HG03175 (cell line): ENCODE data around the gene TULP4.
"Not testable (repeated sequence)": the region's sequence is repeated elsewhere in the genome, so short reads cannot be mapped to it uniquely, and the experiment has no call there.

Experiments used
- ATAC-seq: cut with Tn5 transposase; IDR thresholded peaks from one replicate; pipeline ENCODE4 v1.9.1; 2021; ENCODE audit warnings: mild to moderate bottlenecking, moderate library complexity; ENCODE audit not compliant: unreplicated experiment

Gene TULP4

GRCh38 chr6:158292016-158292415 lies 20.2 kb upstream of the TULP4 start:
- no peak for ATAC-seq

GRCh38 chr6:158293122-158293521 lies 19.1 kb upstream of the TULP4 start:
- ATAC-seq: peak; percentile 48

- ATAC-seq: not testable (repeated sequence)
Measured at GRCh38 chr6:158295976-158296853, 16.1 kb upstream of the TULP4 start.

GRCh38 chr6:158296854-158297324 lies 15.4 kb upstream of the TULP4 start:
- not testable (repeated sequence) for ATAC-seq

- ATAC-seq: not testable (repeated sequence)
Measured at GRCh38 chr6:158297657-158298056, 14.6 kb upstream of the TULP4 start.

- not testable (repeated sequence) for ATAC-seq
Measured at GRCh38 chr6:158300306-158301143, 11.7 kb upstream of the TULP4 start.

- not testable (repeated sequence) for ATAC-seq
Measured at GRCh38 chr6:158301561-158301960, 10.7 kb upstream of the TULP4 start.

- not testable (repeated sequence) for ATAC-seq
Measured at GRCh38 chr6:158302195-158302796, 10.0 kb upstream of the TULP4 start.

- ATAC-seq: no peak
Measured at GRCh38 chr6:158303210-158303731, 9.0 kb upstream of the TULP4 start.

GRCh38 chr6:158304254-158304653 lies 8.0 kb upstream of the TULP4 start:
- no peak for ATAC-seq

GRCh38 chr6:158309814-158310213 lies 2.5 kb upstream of the TULP4 start:
- ATAC-seq: no peak

GRCh38 chr6:158311193-158311592 lies 1.1 kb upstream of the TULP4 start:
- ATAC-seq: no peak

- ATAC-seq: no peak
Measured at GRCh38 chr6:158311626-158312025, 639 bp upstream of the TULP4 start.

GRCh38 chr6:158312672-158313397 lies 570 bp downstream of the TULP4 start:
- ATAC-seq: no peak

GRCh38 chr6:158313989-158314388 lies 1.7 kb downstream of the TULP4 start:
- no peak for ATAC-seq

GRCh38 chr6:158314737-158315136 lies 2.5 kb downstream of the TULP4 start:
- ATAC-seq: no peak

GRCh38 chr6:158316022-158316421 lies 3.8 kb downstream of the TULP4 start:
- ATAC-seq: no peak

- no peak for ATAC-seq
Measured at GRCh38 chr6:158321960-158322359, 9.7 kb downstream of the TULP4 start.

GRCh38 chr6:158322400-158322723 lies 10.1 kb downstream of the TULP4 start:
- no peak for ATAC-seq
